Measurements from ENCODE around the gene ZNF771.

GRCh38 chr16:30407804-30408534 lies 563 bp downstream of the ZNF771 start:
- TF ChIP-seq POLR2A (IDR thresholded peaks at IDR 0.05) (no peak), CTCF (IDR thresholded peaks at IDR 0.05) (no peak), POLR2AphosphoS5 (IDR thresholded peaks at IDR 0.05) (no peak)
